AG04450 (cell line): ENCODE measurements around the gene METTL27. TPM values are rescaled to one million over a fixed set of nuclear protein-coding genes. Genes with fewer than 3 reads are reported as not detected.
"Not testable (repeated sequence)": the region's sequence is repeated elsewhere in the genome, so short reads cannot be mapped to it uniquely, and the experiment has no call there.

Experiments used
- CTCF ChIA-PET: fragments of 300-600, 350-600 bp; formaldehyde crosslinking; extraction: SDS; loops from one replicate; lab custom pipeline; 2022; ENCODE audit warnings: antibody characterized with exemption, inconsistent platforms; lab: Charles Lee
- POLR2A ChIA-PET: fragments of 350-600 bp; formaldehyde crosslinking; extraction: SDS; loops from one replicate; lab custom pipeline; 2021; ENCODE audit warnings: antibody characterized with exemption, inconsistent platforms; lab: Yijun Ruan, JAX
- DNase-seq: peaks from one replicate; pipeline ENCODE4 v3.0.0-alpha.2; 2011; ENCODE audit warnings: low read depth, low spot score
- H3K27ac ChIP-seq: one replicate; pipeline ENCODE4 v1.5.1; 2012; ENCODE audit warnings: low read depth, low read length, control low read depth
- H3K27me3 ChIP-seq: one replicate; pipeline ENCODE4 v1.6.0; 2012; ENCODE audit warnings: low read length; ENCODE audit not compliant: control insufficient read depth, insufficient read depth
- H3K4me3 ChIP-seq: 2 replicates; pipeline ENCODE4 v1.5.1; 2011; ENCODE audit warnings: mild to moderate bottlenecking, low read depth, low read length, control low read depth
- H3K9me3 ChIP-seq: 2 replicates; pipeline ENCODE4 v1.5.1; 2012; ENCODE audit warnings: low read length; ENCODE audit not compliant: control insufficient read depth, insufficient read depth
- polyA plus RNA-seq: library from polyadenylated mRNA; depleted of rRNA; stranded (reverse); fragments of >200 nt; gene quantifications from 2 replicates; pipeline ENCODE4 v1.2.3, GENCODE V29; 2011
- TF ChIP-seq, protein P1 (sequence below): IDR thresholded peaks from 2 replicates; pipeline ENCODE4 v1.5.1; 2011; ENCODE audit warnings: low read depth, low read length, control low read depth, inconsistent platforms

METTL27 gene
- polyA plus RNA-seq, 1 experiment, result 2.6 TPM

DNA sequence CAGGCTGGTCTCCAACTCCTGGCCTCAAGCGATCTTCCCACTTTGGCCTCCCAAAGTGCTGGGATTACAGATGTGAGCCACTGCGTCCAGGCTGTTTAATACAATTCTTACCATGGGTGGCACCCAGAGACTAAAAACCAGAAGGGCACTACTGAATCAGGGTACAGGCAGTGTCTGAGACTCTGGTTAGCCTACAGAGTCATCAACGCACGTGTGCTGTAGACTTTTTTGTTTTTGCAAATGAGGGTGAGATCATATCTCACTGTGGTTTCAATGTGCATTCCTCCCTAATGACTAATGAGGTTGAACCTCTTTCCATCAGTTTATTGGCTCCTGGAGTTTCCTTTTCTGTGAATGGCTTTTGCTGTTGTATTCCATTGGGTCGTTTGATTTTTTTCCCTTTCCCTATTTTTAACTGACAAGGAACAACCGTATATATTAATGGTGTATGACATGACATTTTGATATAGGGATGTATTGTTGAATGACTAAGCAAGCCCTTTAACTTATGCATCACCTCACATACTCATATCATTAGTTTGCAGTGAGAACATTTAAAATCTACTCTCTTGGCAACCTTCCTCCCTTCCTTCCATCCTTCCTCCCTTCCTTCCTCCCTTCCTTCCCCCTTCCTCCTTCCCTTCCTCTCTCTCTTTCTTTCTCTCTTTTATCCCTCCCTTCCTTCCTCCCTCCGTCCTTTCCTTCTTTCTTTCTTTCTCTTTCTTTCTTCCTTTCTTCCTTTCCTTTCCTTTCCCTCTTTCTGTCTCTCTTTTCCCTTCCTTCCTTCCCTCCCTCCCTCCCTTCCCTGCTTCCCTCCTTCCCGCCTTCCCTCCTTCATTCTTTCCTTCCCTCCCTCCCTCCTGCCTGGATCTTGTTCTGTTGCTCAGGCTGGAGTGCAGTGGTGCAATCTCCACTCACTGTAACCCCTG lies 9.4 kb upstream of the METTL27 start:
- ChIA-PET POLR2A (interaction anchor here (0.6 to 1.4 kb wide), 7 partner anchors 9 to 134 kb away, joined by 3 to 10 read pairs (median 3); partner anchors contain the start of genes METTL27 and STX1A), CTCF (no interaction called here)
- no peaks in the 10 kb centered on the region for H3K27me3 ChIP-seq
- DNase-seq, result peak; percentile 94
- H3K27ac ChIP-seq, result peak overlapping the region; percentile 100
- H3K9me3 ChIP-seq, result no peaks in the 10 kb centered on the region; the same call in 1 of the 2 replicates
- H3K4me3 ChIP-seq, result peak overlapping the region; percentile 29; the same call in 1 of the 2 replicates
- TF ChIP-seq, protein P1, sequence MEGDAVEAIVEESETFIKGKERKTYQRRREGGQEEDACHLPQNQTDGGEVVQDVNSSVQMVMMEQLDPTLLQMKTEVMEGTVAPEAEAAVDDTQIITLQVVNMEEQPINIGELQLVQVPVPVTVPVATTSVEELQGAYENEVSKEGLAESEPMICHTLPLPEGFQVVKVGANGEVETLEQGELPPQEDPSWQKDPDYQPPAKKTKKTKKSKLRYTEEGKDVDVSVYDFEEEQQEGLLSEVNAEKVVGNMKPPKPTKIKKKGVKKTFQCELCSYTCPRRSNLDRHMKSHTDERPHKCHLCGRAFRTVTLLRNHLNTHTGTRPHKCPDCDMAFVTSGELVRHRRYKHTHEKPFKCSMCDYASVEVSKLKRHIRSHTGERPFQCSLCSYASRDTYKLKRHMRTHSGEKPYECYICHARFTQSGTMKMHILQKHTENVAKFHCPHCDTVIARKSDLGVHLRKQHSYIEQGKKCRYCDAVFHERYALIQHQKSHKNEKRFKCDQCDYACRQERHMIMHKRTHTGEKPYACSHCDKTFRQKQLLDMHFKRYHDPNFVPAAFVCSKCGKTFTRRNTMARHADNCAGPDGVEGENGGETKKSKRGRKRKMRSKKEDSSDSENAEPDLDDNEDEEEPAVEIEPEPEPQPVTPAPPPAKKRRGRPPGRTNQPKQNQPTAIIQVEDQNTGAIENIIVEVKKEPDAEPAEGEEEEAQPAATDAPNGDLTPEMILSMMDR, result no peak

DNA sequence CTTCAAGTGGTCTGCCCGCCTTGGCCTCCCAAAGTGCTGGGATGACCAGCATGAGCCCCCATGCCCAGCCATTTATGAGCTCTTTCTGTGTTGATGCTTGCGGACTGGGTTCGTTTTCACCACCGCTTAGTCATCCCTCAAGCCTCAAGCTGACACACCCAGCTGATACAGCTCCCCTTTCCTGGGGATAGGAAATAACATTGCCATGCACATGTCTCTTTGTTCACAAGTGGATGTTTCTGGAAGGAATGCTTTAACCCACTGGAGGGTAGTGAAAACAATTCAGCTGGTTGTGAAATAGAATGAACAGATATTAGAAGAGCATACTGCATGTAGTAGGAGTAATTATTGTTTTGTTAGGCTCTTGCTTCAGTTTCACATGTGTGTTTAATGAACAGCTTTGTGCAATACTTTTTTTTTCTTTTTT lies 8.5 kb upstream of the METTL27 start:
- ChIA-PET CTCF (interaction anchor here (1.6 kb wide), 2 partner anchors 9 to 38 kb away, joined by 4 read pairs; partner anchors contain the start of gene METTL27), POLR2A (interaction anchor here (0.6 to 1.4 kb wide), 9 partner anchors 8 to 525 kb away, joined by 3 to 10 read pairs (median 3); partner anchors contain the start of genes ABHD11, METTL27 and STX1A)
- TF ChIP-seq, protein P1, result no peak
- Histone ChIP-seq H3K9me3 (no peaks in the 10 kb centered on the region; the same call in 1 of the 2 replicates), H3K4me3 (no peak overlapping the region), H3K27me3 (no peaks in the 10 kb centered on the region), H3K27ac (peak overlapping the region; percentile 100)
- peak; percentile 94 for DNase-seq

DNA sequence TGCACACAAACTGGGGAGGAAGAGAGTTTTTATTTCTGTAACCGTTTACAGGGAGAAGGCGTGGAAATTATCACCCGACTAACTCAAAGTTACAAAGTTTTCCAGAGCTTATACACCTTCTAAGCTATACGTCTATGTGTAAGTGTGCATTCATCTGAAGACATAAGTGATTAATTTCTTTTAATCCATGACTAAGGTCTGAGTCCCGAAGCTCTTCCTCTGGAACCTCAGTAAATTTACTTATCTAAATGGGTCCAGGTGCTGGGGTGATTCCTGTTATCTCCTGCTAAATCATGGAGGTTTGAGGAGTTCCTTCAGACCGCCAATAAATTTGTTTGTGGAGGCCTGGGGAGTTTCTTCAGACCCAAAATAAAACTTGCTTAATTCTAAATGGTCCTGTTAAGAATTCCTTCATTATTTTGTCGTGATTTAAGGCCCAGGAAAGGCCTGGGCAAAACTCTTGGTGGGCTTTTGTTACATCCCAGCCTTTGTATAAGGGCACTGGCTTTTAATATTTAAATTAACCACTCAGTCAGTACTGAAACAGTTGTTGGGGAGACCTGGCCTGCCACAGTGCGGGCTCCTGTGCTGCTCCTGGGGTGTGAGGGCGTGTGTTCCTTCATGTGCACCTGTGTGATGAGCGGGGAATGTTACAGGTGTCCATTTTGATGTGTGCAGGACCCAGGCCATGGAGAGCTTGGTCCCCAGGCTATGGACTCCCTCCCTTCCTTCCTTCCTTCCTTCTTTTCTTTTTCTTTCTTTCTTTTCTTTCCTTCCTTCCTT lies 5.8 kb upstream of the METTL27 start:
- H3K27ac ChIP-seq, result no peak overlapping the region
- H3K27me3 ChIP-seq, result no peaks in the 10 kb centered on the region
- no peaks in the 10 kb centered on the region; the same call in 1 of the 2 replicates for H3K9me3 ChIP-seq
- H3K4me3 ChIP-seq, result no peak overlapping the region
- ChIA-PET CTCF (interaction anchor here (0.9 to 1.5 kb wide), 3 partner anchors 19 to 220 kb away, joined by 3 to 5 read pairs (median 4); no protein-coding TSS in a partner anchor), POLR2A (interaction anchor here (0.6 kb wide), 1 partner anchor 1736 kb away, joined by 4 read pairs; no protein-coding TSS in a partner anchor)
- no peak for DNase-seq
- TF ChIP-seq, protein P1, result no peak

DNA sequence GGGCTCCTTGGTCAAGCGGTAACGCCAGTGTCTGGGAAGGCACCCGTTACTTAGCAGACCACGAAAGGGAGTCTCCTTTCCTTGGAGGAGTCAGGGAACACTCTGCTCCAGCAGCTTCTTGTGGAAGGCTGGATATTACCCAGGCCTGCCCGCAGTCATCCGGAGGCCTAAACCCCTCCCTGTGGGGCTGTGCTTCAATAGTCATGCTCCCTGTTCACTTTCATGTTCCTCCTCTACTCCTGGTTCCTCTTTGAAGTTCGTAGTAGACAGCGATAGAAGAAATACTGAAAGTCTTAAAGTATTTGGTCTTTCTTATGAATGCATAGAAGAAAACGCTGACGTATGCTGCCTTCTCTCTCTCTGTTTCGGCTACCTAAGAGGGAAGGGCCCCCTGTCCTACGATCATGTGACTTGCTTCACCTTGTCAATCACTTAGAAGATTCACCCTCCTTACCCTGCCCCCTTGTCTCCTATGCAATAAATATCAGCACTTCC lies 3.4 kb upstream of the METTL27 start:
- H3K27ac ChIP-seq, H3K27me3 ChIP-seq, H3K4me3 ChIP-seq, H3K9me3 ChIP-seq, POLR2A ChIA-PET, DNase-seq: not testable (repeated sequence)
- CTCF ChIA-PET, result interaction anchor here (0.8 kb wide), 1 partner anchor 9 kb away, joined by 3 read pairs; no protein-coding TSS in a partner anchor
